Heart right ventricle (tissue), 16 donors: ENCODE results near the gene LIMCH1. TPM values are rescaled to one million over a fixed set of nuclear protein-coding genes. Genes with fewer than 3 reads are reported as not detected.

Experiments
- ATAC-seq, 8 donors: fragments of 200-7000 bp; cut with Tn5 transposase; one replicate each; pipeline ENCODE4 v1.9.1; 2020; ENCODE audit warnings: mild to moderate bottlenecking in 8 of 8, moderate library complexity in 8 of 8, moderate number of reproducible peaks in 1 of 8
- DNase-seq, 2 donors: peaks; one replicate each; pipeline ENCODE4 v3.0.0-alpha.2; 2020
- H3K27ac ChIP-seq, 10 donors: fragments of 200-600 bp; sonication (generic) in 2 of 10; one replicate each; pipeline versions ENCODE4 v1.5.0 to v1.8.0; 2020 to 2022; ENCODE audit warnings: mild to moderate bottlenecking in 3 of 10
- H3K27me3 ChIP-seq, 7 donors: fragments of 200-600 bp; one replicate each; pipeline ENCODE4 v1.8.0; 2021 to 2022; ENCODE audit warnings: mild to moderate bottlenecking in 2 of 7
- H3K36me3 ChIP-seq, 9 donors: fragments of 200-600 bp; sonication (generic) in 1 of 9; one replicate each; pipeline versions ENCODE4 v1.5.0 to v1.8.0; 2020 to 2022; ENCODE audit warnings: mild to moderate bottlenecking in 2 of 9
- H3K4me1 ChIP-seq, 9 donors: fragments of 200-600 bp; sonication (generic) in 1 of 9; one replicate each; pipeline versions ENCODE4 v1.5.0 to v1.8.0; 2020 to 2022; ENCODE audit warnings: mild to moderate bottlenecking in 4 of 9
- H3K4me3 ChIP-seq, 10 donors: fragments of 200-600 bp; sonication (generic) in 2 of 10; one replicate each; pipeline versions ENCODE4 v1.5.0 to v1.8.0; 2020 to 2022; ENCODE audit warnings: mild to moderate bottlenecking in 7 of 10, moderate library complexity in 2 of 10
- H3K9me3 ChIP-seq, 11 donors: fragments of 200-600 bp in 10 of 11; sonication (generic) in 2 of 11; one replicate each; pipeline versions ENCODE4 v1.5.0 to v1.8.0; 2013 to 2022; ENCODE audit warnings: mild to moderate bottlenecking in 2 of 11, control low read depth in 1 of 11, moderate library complexity in 1 of 11
- CTCF ChIP-seq, 9 donors: fragments of 200-600 bp; sonication (generic) in 2 of 9; IDR thresholded peaks; one replicate each; pipeline versions ENCODE4 v1.5.0 to v1.8.0; 2021 to 2022; ENCODE audit warnings: antibody characterized with exemption in 9 of 9, mild to moderate bottlenecking in 5 of 9, moderate library complexity in 1 of 9
- WGBS, 2 donors: extraction: QIAGEN DNeasy Blood & Tissue Kit; methylation state at CpG; one replicate each; pipeline ENCODE4 v1.1.7; 2013; ENCODE audit warnings: inconsistent platforms in 1 of 2; 5-methylcytosine and 5-hydroxymethylcytosine counted together
- intact Hi-C, 10 donors: fragments of 100-400 bp; cut with DNase I; formaldehyde crosslinking; loops; one replicate each; pipeline versions ENCODE4 v1.11.1 to v1.14.2; 2022
- polyA plus RNA-seq, 2 donors: library from polyadenylated mRNA; stranded (reverse); fragments of 200-250 nt; gene quantifications; one replicate each; pipeline ENCODE4 v1.2.3, GENCODE V29; 2013
- total RNA-seq, 10 donors: library from RNA; stranded (reverse); fragmentation: NEBNext Ultra II Directional in 3 of 10; extraction: Animal tissue kit (Norgen Biotek cat#: 25700) in 3 of 10; gene quantifications; one replicate each; pipeline versions ENCODE4 v1.2.1 to v1.2.4, GENCODE V29; 2021 to 2023
- donor health status: Arrhythmogenic right ventricular cardiomyopathy.
- donor health status: ischemic (EF 13 %, LVEDD 7.1; RV severe dilation, severe dysfunction).
- donor health status: healthy with polysubstance abuse.
- donor health status: DM: no; HTN: yes; CAD: no.
- donor health status: DM: no; HTN: no; CAD: no.
- donor health status: ischemic (EF 25% LVEDD 6.9; RV normal size, moderate dysfunction).
- donor health status: ischemic (EF 25% LVEDD 5.7; RV mildly dilated, moderate dysfunction).
- donor health status: healthy.
- donor health status: DM: yes; HTN: yes; CAD: no.
- donor health status: Ischemic cardiomyopathy.
- donor health status: ischemic (EF 35%, LVEDD 5.7; RV mildly dilated, moderate dysfunction).
- donor health status: nonischemic (EF 11% LVEDD 7.7; RV severe dilation, severe dysfunction).
- donor health status: DM: yes; HTN: yes; CAD: no.
- donor health status: PGD.
- donor health status: ischemic (EF 29% LVEDD 5.4; RV normal size, mild dysfunction).
- donor health status: nonischemic (EF 23%, LVEDD 6.1; RV moderate dilation, normal function).

Gene LIMCH1
- total and polyA plus RNA-seq, 12 donors = 28.4 to 410 (median 280) TPM

DNA sequence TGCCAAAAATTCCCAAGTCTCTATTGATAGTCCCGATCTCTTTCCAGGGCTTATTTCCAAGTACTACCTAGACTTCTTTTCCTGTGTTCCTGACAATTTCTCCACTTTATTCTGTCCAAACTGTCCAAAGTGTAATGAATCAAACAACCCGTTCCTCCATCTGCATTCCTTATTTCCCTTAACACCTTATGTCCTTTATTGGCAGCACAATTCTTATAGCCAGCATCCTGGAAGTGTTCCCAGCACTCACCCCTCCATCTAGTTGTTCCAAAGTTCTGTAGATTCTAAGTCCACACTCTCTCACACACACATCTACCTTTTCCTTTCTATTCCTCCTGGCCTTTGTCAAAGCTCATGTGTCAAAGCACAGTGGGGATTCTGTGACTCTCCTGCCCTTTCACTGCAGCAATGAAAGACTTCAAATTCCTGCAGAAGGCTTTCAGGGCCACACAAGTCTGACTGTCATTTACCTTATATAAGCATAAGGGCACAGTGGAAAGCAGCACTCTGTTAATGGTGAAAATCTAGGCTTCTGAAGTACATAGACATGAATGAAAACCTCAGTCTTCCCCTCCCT lies 22.1 kb downstream of the LIMCH1 start:
- Histone ChIP-seq H3K9me3 (no peaks in the 10 kb centered on the region), H3K27me3 (no peaks in the 10 kb centered on the region), H3K4me1 (peaks cover 5 to 82% (median 43%) of the 10 kb centered on the region in 9 donors), H3K36me3 (no peaks in the 10 kb centered on the region), H3K4me3 (no peak overlapping the region), H3K27ac (peak overlapping the region in 1 of 10 donors; percentile 4)
- TF ChIP-seq CTCF (IDR thresholded peaks at IDR 0.05) = no peak
- intact Hi-C loops = no loop called here
- ATAC-seq (peak in 1 of 8 donors; percentile 16), DNase-seq (no peak)
- 28 to 30% methylated on average over 2 of the region's 2 CpGs for WGBS, 2 donors

GRCh38 chr4:41561244-41561643 lies 23.3 kb downstream of the LIMCH1 start:
- TF ChIP-seq CTCF (IDR thresholded peaks at IDR 0.05) = no peak
- ATAC-seq = no peak
- H3K27me3 ChIP-seq = no peaks in the 10 kb centered on the region
- WGBS, 2 donors = 93 to 94% methylated on average over 3 of the region's 3 CpGs
- no peak for DNase-seq
- H3K4me3 ChIP-seq = no peak overlapping the region
- H3K4me1 ChIP-seq = peaks cover 5 to 80% (median 43%) of the 10 kb centered on the region in 9 donors
- no peak overlapping the region for H3K27ac ChIP-seq
- H3K9me3 ChIP-seq = no peaks in the 10 kb centered on the region
- intact Hi-C loops = no loop called here
- no peaks in the 10 kb centered on the region for H3K36me3 ChIP-seq

GRCh38 chr4:41567186-41567585 lies 29.2 kb downstream of the LIMCH1 start:
- 55 to 61% methylated on average over 2 of the region's 2 CpGs for WGBS, 2 donors
- TF ChIP-seq CTCF (IDR thresholded peaks at IDR 0.05) = no peak
- no peak overlapping the region for H3K4me3 ChIP-seq
- no peaks in the 10 kb centered on the region for H3K36me3 ChIP-seq
- intact Hi-C loops = no loop called here
- no peak for DNase-seq
- H3K4me1 ChIP-seq = peaks cover 0 to 94% (median 66%) of the 10 kb centered on the region in 9 donors
- H3K9me3 ChIP-seq = no peaks in the 10 kb centered on the region
- ATAC-seq = no peak
- peak overlapping the region in 5 of 10 donors; percentile 49 to 87 (median 82) for H3K27ac ChIP-seq
- H3K27me3 ChIP-seq = no peaks in the 10 kb centered on the region

GRCh38 chr4:41568363-41568762 lies 30.4 kb downstream of the LIMCH1 start:
- Histone ChIP-seq H3K4me3 (no peak overlapping the region), H3K9me3 (no peaks in the 10 kb centered on the region), H3K27me3 (no peaks in the 10 kb centered on the region), H3K4me1 (peaks cover 0 to 93% (median 69%) of the 10 kb centered on the region in 9 donors), H3K27ac (peak overlapping the region in 5 of 10 donors; percentile 79 to 87 (median 82)), H3K36me3 (no peaks in the 10 kb centered on the region)
- intact Hi-C loops = no loop called here
- no peak for DNase-seq
- no peak for ATAC-seq
- WGBS, 2 donors = 82 to 84% methylated on average over 5 of the region's 5 CpGs
- TF ChIP-seq CTCF (IDR thresholded peaks at IDR 0.05) = no peak
